ENCODE results near the gene CRYBG1.

- TF ChIP-seq CTCF (conservative IDR thresholded peaks at IDR 0.05; ENCODE audit: low read length) = no peak
- no peak for TF ChIP-seq EZH2phosphoT487 (IDR thresholded peaks at IDR 0.05; ENCODE audit: borderline replicate concordance)
These were observed 173.5 kb downstream of the CRYBG1 start for GRCh38 chr6:106534004-106534403.

Data from Loucy (cell line).